Suprapubic skin (tissue), 4 donors: Measurements from ENCODE around the gene NEIL1. TPM values are rescaled to one million over a fixed set of nuclear protein-coding genes. Genes with fewer than 3 reads are reported as not detected.
"Not testable (repeated sequence)": the region's sequence is repeated elsewhere in the genome, so short reads cannot be mapped to it uniquely, and the experiment has no call there.

Experiments used
- DNase-seq, 2 donors: peaks; one replicate each; pipeline ENCODE4 v3.0.0-alpha.2; 2019; ENCODE audit warnings: low spot score in 2 of 2
- H3K27ac ChIP-seq: fragments of 200-600 bp; sonication (generic); one replicate; pipeline ENCODE4 v1.5.1; 2019
- H3K27me3 ChIP-seq: fragments of 200-600 bp; sonication (generic); one replicate; pipeline ENCODE4 v1.5.1; 2019
- H3K36me3 ChIP-seq: fragments of 200-600 bp; sonication (generic); one replicate; pipeline ENCODE4 v1.5.1; 2019
- H3K4me1 ChIP-seq: fragments of 200-600 bp; sonication (generic); one replicate; pipeline ENCODE4 v1.5.1; 2019
- H3K4me3 ChIP-seq: fragments of 200-600 bp; sonication (generic); one replicate; pipeline ENCODE4 v1.5.1; 2019; ENCODE audit warnings: mild to moderate bottlenecking
- H3K9me3 ChIP-seq: fragments of 200-600 bp; sonication (generic); one replicate; pipeline ENCODE4 v1.5.1; 2019
- CTCF ChIP-seq, 2 donors: fragments of 200-600 bp in 1 of 2; fragments of 450-650 bp in 1 of 2; sonication (generic) in 1 of 2; IDR thresholded peaks; one replicate each; pipeline ENCODE4 v1.5.1; 2016 to 2019; ENCODE audit warnings: antibody characterized with exemption in 2 of 2, mild to moderate bottlenecking in 1 of 2, moderate library complexity in 1 of 2
- EP300 ChIP-seq: sonication (generic); formaldehyde crosslinking; IDR thresholded peaks from one replicate; pipeline ENCODE4 v1.6.1; 2017; ENCODE audit warnings: antibody characterized with exemption
- POLR2A ChIP-seq, 2 donors: fragments of 450-650 bp; IDR thresholded peaks; one replicate each; pipeline ENCODE4 v1.6.1; 2017; ENCODE audit warnings: antibody characterized with exemption in 2 of 2, mild to moderate bottlenecking in 2 of 2, moderate library complexity in 2 of 2
- POLR2AphosphoS5 ChIP-seq, 3 donors: sonication (generic); formaldehyde crosslinking; IDR thresholded peaks; one replicate each; pipeline ENCODE4 v1.6.1; 2017; ENCODE audit warnings: antibody characterized with exemption in 3 of 3
- WGBS: methylation state at CpG from one replicate; pipeline ENCODE4 v1.1.5; 2018; 5-methylcytosine and 5-hydroxymethylcytosine counted together
- total RNA-seq, 4 donors: library from RNA; depleted of rRNA; stranded (reverse); fragments of >200 nt; gene quantifications; one replicate each; pipeline ENCODE4 v1.1.0, GENCODE V29; 2016

Gene NEIL1
- total RNA-seq, 4 donors from 2014 or later, result 26.3 to 123 (median 38.0) TPM

DNA sequence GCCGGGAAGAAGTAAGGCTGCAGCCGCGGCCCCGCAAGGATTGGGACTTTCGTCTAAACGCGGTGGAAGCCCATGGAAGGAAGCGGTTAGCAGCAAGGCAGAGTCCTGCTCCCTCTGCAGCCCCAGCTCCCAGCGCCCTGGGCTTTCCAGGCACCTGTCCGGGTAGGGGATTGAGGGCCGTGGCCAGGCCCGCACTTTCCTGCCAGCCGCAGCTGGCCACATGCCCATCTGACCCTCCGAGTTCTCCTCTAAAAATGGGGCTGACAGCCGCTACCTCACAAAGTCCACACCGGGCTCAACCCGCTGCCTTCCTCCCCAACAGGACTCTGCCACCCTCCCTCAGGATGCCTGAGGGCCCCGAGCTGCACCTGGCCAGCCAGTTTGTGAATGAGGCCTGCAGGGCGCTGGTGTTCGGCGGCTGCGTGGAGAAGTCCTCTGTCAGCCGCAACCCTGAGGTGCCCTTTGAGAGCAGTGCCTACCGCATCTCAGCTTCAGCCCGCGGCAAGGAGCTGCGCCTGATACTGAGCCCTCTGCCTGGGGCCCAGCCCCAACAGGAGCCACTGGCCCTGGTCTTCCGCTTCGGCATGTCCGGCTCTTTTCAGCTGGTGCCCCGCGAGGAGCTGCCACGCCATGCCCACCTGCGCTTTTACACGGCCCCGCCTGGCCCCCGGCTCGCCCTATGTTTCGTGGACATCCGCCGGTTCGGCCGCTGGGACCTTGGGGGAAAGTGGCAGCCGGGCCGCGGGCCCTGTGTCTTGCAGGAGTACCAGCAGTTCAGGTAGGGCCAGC is 1.9 kb downstream of the NEIL1 start:
- H3K36me3 ChIP-seq, result no peaks in the 10 kb centered on the region
- no peak overlapping the region for H3K27ac ChIP-seq
- DNase-seq, result no peak
- WGBS, result 51% methylated on average over 25 of the region's 46 CpGs
- peak overlapping the region; percentile 95 for H3K4me3 ChIP-seq
- no peak for TF ChIP-seq CTCF (IDR thresholded peaks at IDR 0.05)
- no peak for TF ChIP-seq POLR2A (IDR thresholded peaks at IDR 0.05)
- no peaks in the 10 kb centered on the region for H3K27me3 ChIP-seq
- H3K9me3 ChIP-seq, result no peaks in the 10 kb centered on the region
- H3K4me1 ChIP-seq, result peaks cover 23% of the 10 kb centered on the region

DNA sequence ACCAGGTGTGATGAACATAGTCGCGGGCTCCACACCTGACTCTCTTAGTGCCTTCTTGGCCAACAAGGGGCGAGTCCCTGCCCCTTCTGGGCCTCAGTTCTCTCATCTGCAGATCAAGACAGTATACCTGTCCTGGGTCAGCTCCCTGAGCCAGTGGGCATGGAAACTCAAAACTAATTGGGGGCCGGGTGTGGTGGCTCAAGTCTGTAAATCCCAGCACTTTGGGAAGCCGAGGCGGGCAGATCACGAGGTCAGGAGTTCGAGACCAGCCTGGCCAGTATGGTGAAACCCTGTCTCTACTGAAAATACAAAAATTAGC is 2.5 kb downstream of the NEIL1 start:
- H3K9me3 ChIP-seq, H3K27me3 ChIP-seq, H3K27ac ChIP-seq, H3K4me3 ChIP-seq, DNase-seq, H3K36me3 ChIP-seq: not testable (repeated sequence)
- peaks cover 19% of the 10 kb centered on the region for H3K4me1 ChIP-seq
- 92% methylated on average over 8 of the region's 8 CpGs for WGBS

DNA sequence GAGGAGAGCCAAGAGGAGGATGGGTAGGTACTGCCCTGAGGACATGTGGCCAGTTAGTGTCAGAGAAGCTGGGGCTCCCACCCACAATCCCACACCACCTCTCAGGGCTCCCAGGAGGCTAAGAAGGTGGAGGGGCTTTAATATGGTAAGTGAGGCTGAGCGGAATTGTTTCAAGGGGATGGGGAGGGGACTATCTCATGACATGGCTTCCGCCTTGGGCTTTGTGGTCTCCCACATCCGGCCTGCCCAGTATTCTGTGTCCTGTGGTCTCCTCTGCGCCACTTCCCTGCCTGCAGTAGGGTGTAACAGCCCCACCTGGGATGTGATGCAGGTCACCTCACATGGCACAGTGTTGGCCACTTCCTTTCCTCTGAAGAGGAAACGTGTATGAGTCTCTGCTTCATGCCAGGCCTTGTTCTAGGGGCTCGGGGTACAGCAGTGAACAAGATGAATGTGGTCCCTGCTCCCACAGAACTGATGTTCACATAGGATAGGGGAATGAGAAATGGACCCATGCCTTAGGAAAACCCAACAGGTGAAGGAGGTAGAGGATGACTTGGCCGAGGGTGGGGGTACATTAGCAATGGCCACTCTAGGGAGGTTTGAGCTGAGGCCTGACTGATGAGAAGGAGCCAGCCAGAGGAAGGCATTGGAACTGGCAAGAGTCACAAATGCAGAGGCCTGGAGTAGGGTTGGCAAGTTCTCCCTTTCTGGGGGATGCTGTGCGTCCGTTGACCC is 3.2 kb downstream of the NEIL1 start:
- TF ChIP-seq EP300 (no peak), CTCF (IDR thresholded peaks at IDR 0.05) (no peak), POLR2A (IDR thresholded peaks at IDR 0.05) (no peak), POLR2AphosphoS5 (IDR thresholded peaks at IDR 0.05) (no peak)
- Histone ChIP-seq H3K9me3 (no peaks in the 10 kb centered on the region), H3K4me1 (peaks cover 19% of the 10 kb centered on the region), H3K27ac (no peak overlapping the region), H3K4me3 (no peak overlapping the region), H3K36me3 (peaks cover 5% of the 10 kb centered on the region), H3K27me3 (no peaks in the 10 kb centered on the region)
- 82% methylated on average over 9 of the region's 9 CpGs for WGBS
- no peak for DNase-seq

DNA sequence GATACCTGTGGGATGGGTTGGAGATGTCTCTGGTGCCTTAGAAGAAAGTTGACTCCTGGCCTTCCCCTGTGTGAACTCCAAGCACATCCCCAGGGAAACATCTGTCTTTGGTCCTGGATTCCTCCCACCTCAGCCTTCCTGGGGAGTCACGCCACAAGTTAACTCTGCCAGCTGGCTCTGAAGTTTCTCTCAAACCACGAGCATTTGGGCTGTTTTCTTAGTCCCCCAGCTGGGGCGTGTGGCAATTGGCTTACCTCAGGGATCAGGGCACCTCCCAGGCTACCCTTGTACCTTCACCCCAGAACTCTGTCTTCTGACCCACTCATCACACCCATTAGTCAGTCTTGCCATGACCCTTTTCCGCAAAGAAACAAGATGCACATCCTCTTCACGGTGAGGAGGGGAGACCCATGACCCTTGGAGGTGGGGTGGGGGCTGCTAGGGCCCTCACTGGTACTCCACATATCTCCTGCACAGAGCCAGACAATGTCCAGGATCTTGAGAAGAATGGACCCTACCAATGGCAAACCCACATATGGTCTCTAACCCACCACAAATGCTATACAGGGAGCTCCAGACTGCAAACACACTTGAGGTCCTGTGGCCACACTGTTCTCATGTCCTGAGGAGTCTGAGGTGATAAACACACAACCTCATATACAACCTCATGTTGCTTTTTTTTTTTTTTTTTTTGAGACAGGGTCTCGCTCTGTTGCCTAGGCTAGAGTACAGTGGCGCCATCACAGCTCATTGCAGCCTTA is 3.9 kb downstream of the NEIL1 start:
- DNase-seq, result no peak
- TF ChIP-seq POLR2A (IDR thresholded peaks at IDR 0.05) (no peak), EP300 (no peak), POLR2AphosphoS5 (IDR thresholded peaks at IDR 0.05) (no peak), CTCF (IDR thresholded peaks at IDR 0.05) (no peak)
- H3K27ac ChIP-seq, result no peak overlapping the region
- no peaks in the 10 kb centered on the region for H3K27me3 ChIP-seq
- WGBS, result 73% methylated on average over 7 of the region's 7 CpGs
- peaks cover 12% of the 10 kb centered on the region for H3K36me3 ChIP-seq
- no peak overlapping the region for H3K4me3 ChIP-seq
- H3K4me1 ChIP-seq, result peaks cover 19% of the 10 kb centered on the region
- no peaks in the 10 kb centered on the region for H3K9me3 ChIP-seq

DNA sequence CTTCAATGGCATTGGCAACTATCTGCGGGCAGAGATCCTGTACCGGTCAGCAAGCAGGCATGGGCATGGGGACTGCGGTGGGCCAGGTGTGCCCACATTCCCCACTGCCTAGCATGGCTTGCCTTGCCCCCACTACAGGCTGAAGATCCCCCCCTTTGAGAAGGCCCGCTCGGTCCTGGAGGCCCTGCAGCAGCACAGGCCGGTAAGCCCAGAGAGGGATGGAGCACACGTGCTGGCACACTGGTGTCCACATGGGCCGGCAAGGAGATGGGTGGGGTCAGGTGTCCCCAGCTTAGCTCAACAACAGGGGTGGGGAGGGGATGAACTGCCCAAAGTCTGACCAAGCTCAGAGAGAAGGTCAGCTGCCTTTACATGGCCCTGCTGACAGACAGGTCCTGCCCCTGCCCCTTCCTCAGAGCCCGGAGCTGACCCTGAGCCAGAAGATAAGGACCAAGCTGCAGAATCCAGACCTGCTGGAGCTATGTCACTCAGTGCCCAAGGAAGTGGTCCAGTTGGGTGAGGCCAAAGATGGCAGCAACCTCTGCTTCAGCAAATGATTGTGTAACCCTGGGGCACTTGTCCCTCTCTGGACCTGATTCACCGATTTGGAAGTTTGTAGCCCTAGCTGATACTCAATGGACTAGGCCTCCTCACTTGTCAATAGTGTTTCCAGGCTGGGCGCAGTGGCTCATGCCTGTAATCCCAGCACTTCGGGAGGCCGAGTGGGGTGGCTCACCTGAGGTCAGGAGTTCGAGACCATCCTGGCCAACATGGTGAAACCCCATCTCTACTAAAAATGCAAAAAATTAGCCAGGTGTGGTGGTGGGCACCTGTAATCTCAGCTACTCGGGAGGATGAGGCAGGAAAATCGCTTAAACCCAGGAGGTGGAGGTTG is 5.6 kb downstream of the NEIL1 start:
- TF ChIP-seq POLR2AphosphoS5 (IDR thresholded peaks at IDR 0.05) (no peak), POLR2A (IDR thresholded peaks at IDR 0.05) (no peak), CTCF (IDR thresholded peaks at IDR 0.05) (no peak), EP300 (no peak)
- DNase-seq, result no peak
- H3K4me1 ChIP-seq, result peaks cover 10% of the 10 kb centered on the region
- no peaks in the 10 kb centered on the region for H3K9me3 ChIP-seq
- H3K36me3 ChIP-seq, result peaks cover 28% of the 10 kb centered on the region
- no peaks in the 10 kb centered on the region for H3K27me3 ChIP-seq
- no peak overlapping the region for H3K27ac ChIP-seq
- no peak overlapping the region for H3K4me3 ChIP-seq
- WGBS, result 95% methylated on average over 8 of the region's 16 CpGs
